ENCODE results near the gene CRELD2. TPM values are rescaled to one million over a fixed set of nuclear protein-coding genes. Genes with fewer than 3 reads are reported as not detected.
A peak's percentile ranks its signal among the peaks of the same experiment; 100 is the strongest.

The CRELD2 gene
- total and polyA plus RNA-seq, 2 of the 13 experiments (the other 11 are each of a cell fraction or from before 2014, with no cell fraction given): 17.2 to 44.7 TPM

DNA sequence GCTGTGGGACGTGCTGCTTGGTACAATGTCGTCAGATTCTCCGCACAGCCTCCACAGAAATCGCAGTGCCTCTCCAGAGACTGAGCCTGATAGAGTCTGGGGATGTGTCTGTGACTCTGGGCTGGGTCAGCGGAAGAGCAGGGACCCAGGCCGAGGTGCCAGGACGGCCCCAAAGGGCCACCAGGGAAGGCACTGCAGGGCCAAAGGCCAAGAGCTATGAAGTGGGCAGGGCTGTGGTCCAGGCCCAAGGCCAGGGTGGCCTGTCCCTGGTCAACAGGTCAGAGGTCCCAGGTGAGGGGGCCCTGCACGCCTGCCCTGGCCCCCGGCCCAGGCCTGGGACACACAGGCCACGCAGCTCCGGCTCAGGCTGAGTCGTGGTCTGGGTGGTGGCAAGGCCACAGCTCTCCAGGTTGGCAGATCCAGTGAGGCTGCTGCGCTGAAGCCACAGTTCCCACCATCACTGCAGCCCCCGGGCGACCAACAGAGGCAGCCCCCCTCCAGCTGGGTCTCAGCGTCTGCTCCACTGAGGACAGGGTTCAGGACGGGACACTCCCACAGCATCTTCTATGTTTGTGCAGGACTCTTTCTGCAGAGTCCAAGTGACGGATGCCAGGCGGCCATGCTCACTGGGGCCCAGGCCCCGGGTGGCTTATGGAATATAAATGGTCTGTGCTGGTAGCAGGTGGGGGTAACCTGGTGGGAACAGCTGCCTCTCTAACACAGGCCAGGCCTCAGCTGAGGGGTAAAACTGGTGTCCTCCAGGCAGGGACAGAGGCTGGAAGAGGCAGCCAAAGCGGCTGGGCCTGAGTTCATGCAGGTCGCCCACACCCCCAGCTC lies 37.4 kb downstream of the CRELD2 start (continued):
- TF ChIP-seq ZNF484 (CRISPR knock-in tag; IDR thresholded peaks at IDR 0.05; ENCODE audit: borderline replicate concordance, low read depth) (no peak), KDM2A (CRISPR knock-in tag; IDR thresholded peaks at IDR 0.05; ENCODE audit: borderline replicate concordance, low read depth) (peak; percentile 69; the same call in 1 of the 2 replicates), CEBPG (CRISPR knock-in tag; IDR thresholded peaks at IDR 0.05) (no peak), PHF21A (CRISPR knock-in tag; IDR thresholded peaks at IDR 0.05) (peak; percentile 80), ZNF274 (CRISPR knock-in tag; IDR thresholded peaks at IDR 0.05) (no peak; the same call in 1 of the 2 replicates), ZNF44 (CRISPR knock-in tag; IDR thresholded peaks at IDR 0.05) (no peak), BRD4 (CRISPR knock-in tag; IDR thresholded peaks at IDR 0.05) (0 out of 2 replicates have a peak, but pooled peaks have one; percentile 7), RFX1 (IDR thresholded peaks at IDR 0.05) (no peak), MAF1 (CRISPR knock-in tag; IDR thresholded peaks at IDR 0.05; ENCODE audit: borderline replicate concordance) (no peak), ZFY (CRISPR knock-in tag; IDR thresholded peaks at IDR 0.05) (peak; percentile 61), EED (CRISPR knock-in tag; IDR thresholded peaks at IDR 0.05) (peak; percentile 59; the same call in 1 of the 2 replicates), ZNF7 (CRISPR knock-in tag; IDR thresholded peaks at IDR 0.05) (no peak), HMG20A (CRISPR knock-in tag; IDR thresholded peaks at IDR 0.05; ENCODE audit: borderline replicate concordance) (no peak)
- TF ChIP-seq, protein P1, sequence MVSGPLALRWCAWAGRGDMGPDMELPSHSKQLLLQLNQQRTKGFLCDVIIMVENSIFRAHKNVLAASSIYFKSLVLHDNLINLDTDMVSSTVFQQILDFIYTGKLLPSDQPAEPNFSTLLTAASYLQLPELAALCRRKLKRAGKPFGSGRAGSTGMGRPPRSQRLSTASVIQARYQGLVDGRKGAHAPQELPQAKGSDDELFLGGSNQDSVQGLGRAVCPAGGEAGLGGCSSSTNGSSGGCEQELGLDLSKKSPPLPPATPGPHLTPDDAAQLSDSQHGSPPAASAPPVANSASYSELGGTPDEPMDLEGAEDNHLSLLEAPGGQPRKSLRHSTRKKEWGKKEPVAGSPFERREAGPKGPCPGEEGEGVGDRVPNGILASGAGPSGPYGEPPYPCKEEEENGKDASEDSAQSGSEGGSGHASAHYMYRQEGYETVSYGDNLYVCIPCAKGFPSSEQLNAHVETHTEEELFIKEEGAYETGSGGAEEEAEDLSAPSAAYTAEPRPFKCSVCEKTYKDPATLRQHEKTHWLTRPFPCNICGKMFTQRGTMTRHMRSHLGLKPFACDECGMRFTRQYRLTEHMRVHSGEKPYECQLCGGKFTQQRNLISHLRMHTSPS (CRISPR knock-in tag; IDR thresholded peaks at IDR 0.05; ENCODE audit: low read depth): peak; percentile 93
- TF ChIP-seq, protein P2, sequence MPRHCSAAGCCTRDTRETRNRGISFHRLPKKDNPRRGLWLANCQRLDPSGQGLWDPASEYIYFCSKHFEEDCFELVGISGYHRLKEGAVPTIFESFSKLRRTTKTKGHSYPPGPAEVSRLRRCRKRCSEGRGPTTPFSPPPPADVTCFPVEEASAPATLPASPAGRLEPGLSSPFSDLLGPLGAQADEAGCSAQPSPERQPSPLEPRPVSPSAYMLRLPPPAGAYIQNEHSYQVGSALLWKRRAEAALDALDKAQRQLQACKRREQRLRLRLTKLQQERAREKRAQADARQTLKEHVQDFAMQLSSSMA (CRISPR knock-in tag; IDR thresholded peaks at IDR 0.05): no peak
- TF ChIP-seq, protein P3, sequence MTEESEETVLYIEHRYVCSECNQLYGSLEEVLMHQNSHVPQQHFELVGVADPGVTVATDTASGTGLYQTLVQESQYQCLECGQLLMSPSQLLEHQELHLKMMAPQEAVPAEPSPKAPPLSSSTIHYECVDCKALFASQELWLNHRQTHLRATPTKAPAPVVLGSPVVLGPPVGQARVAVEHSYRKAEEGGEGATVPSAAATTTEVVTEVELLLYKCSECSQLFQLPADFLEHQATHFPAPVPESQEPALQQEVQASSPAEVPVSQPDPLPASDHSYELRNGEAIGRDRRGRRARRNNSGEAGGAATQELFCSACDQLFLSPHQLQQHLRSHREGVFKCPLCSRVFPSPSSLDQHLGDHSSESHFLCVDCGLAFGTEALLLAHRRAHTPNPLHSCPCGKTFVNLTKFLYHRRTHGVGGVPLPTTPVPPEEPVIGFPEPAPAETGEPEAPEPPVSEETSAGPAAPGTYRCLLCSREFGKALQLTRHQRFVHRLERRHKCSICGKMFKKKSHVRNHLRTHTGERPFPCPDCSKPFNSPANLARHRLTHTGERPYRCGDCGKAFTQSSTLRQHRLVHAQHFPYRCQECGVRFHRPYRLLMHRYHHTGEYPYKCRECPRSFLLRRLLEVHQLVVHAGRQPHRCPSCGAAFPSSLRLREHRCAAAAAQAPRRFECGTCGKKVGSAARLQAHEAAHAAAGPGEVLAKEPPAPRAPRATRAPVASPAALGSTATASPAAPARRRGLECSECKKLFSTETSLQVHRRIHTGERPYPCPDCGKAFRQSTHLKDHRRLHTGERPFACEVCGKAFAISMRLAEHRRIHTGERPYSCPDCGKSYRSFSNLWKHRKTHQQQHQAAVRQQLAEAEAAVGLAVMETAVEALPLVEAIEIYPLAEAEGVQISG (CRISPR knock-in tag; IDR thresholded peaks at IDR 0.05): no peak
- TF ChIP-seq, protein P4, sequence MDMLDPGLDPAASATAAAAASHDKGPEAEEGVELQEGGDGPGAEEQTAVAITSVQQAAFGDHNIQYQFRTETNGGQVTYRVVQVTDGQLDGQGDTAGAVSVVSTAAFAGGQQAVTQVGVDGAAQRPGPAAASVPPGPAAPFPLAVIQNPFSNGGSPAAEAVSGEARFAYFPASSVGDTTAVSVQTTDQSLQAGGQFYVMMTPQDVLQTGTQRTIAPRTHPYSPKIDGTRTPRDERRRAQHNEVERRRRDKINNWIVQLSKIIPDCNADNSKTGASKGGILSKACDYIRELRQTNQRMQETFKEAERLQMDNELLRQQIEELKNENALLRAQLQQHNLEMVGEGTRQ (IDR thresholded peaks at IDR 0.05; ENCODE audit: low read depth, low read length): no peak
- TF ChIP-seq, protein P4 (CRISPR knock-in tag; IDR thresholded peaks at IDR 0.05; ENCODE audit: borderline replicate concordance): no peak
- TF ChIP-seq, protein P5, sequence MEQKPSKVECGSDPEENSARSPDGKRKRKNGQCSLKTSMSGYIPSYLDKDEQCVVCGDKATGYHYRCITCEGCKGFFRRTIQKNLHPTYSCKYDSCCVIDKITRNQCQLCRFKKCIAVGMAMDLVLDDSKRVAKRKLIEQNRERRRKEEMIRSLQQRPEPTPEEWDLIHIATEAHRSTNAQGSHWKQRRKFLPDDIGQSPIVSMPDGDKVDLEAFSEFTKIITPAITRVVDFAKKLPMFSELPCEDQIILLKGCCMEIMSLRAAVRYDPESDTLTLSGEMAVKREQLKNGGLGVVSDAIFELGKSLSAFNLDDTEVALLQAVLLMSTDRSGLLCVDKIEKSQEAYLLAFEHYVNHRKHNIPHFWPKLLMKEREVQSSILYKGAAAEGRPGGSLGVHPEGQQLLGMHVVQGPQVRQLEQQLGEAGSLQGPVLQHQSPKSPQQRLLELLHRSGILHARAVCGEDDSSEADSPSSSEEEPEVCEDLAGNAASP (CRISPR knock-in tag; IDR thresholded peaks at IDR 0.05; ENCODE audit: borderline replicate concordance): peak; percentile 22; the same call in 1 of the 2 replicates
- TF ChIP-seq, protein P6, sequence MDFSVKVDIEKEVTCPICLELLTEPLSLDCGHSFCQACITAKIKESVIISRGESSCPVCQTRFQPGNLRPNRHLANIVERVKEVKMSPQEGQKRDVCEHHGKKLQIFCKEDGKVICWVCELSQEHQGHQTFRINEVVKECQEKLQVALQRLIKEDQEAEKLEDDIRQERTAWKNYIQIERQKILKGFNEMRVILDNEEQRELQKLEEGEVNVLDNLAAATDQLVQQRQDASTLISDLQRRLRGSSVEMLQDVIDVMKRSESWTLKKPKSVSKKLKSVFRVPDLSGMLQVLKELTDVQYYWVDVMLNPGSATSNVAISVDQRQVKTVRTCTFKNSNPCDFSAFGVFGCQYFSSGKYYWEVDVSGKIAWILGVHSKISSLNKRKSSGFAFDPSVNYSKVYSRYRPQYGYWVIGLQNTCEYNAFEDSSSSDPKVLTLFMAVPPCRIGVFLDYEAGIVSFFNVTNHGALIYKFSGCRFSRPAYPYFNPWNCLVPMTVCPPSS (IDR thresholded peaks at IDR 0.05): no peak

Data from HepG2 (cell line).